ENCODE results near the gene PRLH. TPM values are rescaled to one million over a fixed set of nuclear protein-coding genes. Genes with fewer than 3 reads are reported as not detected.
"Not testable (repeated sequence)": the region's sequence is repeated elsewhere in the genome, so short reads cannot be mapped to it uniquely, and the experiment has no call there.

Gene PRLH
- total and polyA plus RNA-seq, 8 donors: not detected

DNA sequence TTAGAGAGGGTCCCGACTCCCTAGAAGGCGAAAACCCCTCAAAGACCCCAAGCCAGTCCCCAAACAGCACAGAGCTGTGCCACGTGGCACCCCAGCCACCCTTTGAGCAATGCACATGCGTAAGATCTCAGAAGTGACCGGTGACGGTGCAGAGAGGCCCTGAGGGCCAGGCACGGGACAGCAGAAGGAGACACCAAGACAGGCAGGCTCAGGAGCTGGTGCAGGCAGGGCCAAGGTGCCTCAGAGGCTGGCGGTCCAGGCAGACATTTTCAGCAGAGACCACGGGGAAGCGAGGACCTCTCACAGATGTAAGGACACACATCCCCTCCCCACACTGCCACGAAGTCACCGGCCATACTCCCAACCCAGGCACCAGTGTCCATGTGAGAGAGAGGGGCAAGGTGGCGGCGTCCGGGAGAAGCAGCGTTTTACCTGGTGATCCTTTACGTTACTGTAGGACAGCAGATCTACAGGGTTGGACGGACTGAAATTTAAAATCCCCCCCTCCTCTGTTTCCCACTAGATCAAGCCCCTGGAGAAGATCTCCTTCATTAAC, 26.1 kb downstream of the PRLH start:
- no peaks in the 10 kb centered on the region for H3K9me3 ChIP-seq
- H3K27ac ChIP-seq: no peak overlapping the region
- H3K4me1 ChIP-seq: peaks cover 3 to 25% of the 10 kb centered on the region in 2 donors
- ATAC-seq: no peak
- H3K27me3 ChIP-seq: no peaks in the 10 kb centered on the region
- H3K4me3 ChIP-seq: no peak overlapping the region
- no peak for DNase-seq
- intact Hi-C loops (cut with DNase I): no loop called here
- no peak for TF ChIP-seq CTCF (IDR thresholded peaks at IDR 0.05)
- no peaks in the 10 kb centered on the region for H3K36me3 ChIP-seq

- no peak for TF ChIP-seq CTCF (IDR thresholded peaks at IDR 0.05)
- Histone ChIP-seq H3K4me3 (no peak overlapping the region), H3K27ac (no peak overlapping the region), H3K4me1 (peaks cover 3 to 25% of the 10 kb centered on the region in 2 donors), H3K27me3 (no peaks in the 10 kb centered on the region), H3K36me3 (no peaks in the 10 kb centered on the region), H3K9me3 (no peaks in the 10 kb centered on the region)
- intact Hi-C loops (cut with DNase I): no loop called here
- DNase-seq (no peak), ATAC-seq (no peak)
Measured at GRCh38 chr2:237593036-237593435, 26.7 kb downstream of the PRLH start.

GRCh38 chr2:237593596-237594320, 27.4 kb downstream of the PRLH start:
- H3K27ac ChIP-seq: no peak overlapping the region
- intact Hi-C loops (cut with DNase I): no loop called here
- TF ChIP-seq CTCF (IDR thresholded peaks at IDR 0.05): no peak
- H3K4me1 ChIP-seq: peaks cover 3 to 25% of the 10 kb centered on the region in 2 donors
- H3K9me3 ChIP-seq: no peaks in the 10 kb centered on the region
- no peaks in the 10 kb centered on the region for H3K27me3 ChIP-seq
- ATAC-seq: no peak
- no peaks in the 10 kb centered on the region for H3K36me3 ChIP-seq
- no peak for DNase-seq
- H3K4me3 ChIP-seq: no peak overlapping the region

- no peaks in the 10 kb centered on the region for H3K9me3 ChIP-seq
- peak overlapping the region; percentile 51 to 65 for H3K27ac ChIP-seq
- peaks cover 3 to 25% of the 10 kb centered on the region in 2 donors for H3K4me1 ChIP-seq
- TF ChIP-seq CTCF (IDR thresholded peaks at IDR 0.05): no peak
- H3K27me3 ChIP-seq: no peaks in the 10 kb centered on the region
- no peaks in the 10 kb centered on the region for H3K36me3 ChIP-seq
- ATAC-seq: peak; percentile 47
- H3K4me3 ChIP-seq: no peak overlapping the region
- intact Hi-C loops (cut with DNase I): no loop called here
- no peak for DNase-seq
Measured at GRCh38 chr2:237594514-237594871, 28.1 kb downstream of the PRLH start.

GRCh38 chr2:237595829-237596519, 29.6 kb downstream of the PRLH start:
- H3K4me3 ChIP-seq; DNase-seq; H3K9me3 ChIP-seq; H3K27ac ChIP-seq; ATAC-seq; intact Hi-C loops (cut with DNase I); H3K27me3 ChIP-seq; H3K36me3 ChIP-seq: not testable (repeated sequence)
- peaks cover 10 to 25% of the 10 kb centered on the region in 2 donors for H3K4me1 ChIP-seq
